K562 (cell line): Measurements from ENCODE around the gene EML1.

ENCODE experiments used
- CREB5 ChIP-seq: fragments of 250-450 bp; sonication (Bioruptor Pico); IDR thresholded peaks from 2 replicates; pipeline ENCODE4 v1.5.0; 2020; ENCODE audit warnings: mild to moderate bottlenecking
- FIP1L1 ChIP-seq: fragments of 200-400 bp; formaldehyde crosslinking; IDR thresholded peaks from 2 replicates; pipeline ENCODE4 v1.6.1; 2018; ENCODE audit warnings: mild to moderate bottlenecking, low read depth, low read length; ENCODE audit not compliant: poor library complexity, severe bottlenecking
- HNRNPLL ChIP-seq: fragments of 200-400 bp; formaldehyde crosslinking; IDR thresholded peaks from 2 replicates; pipeline ENCODE4 v1.6.1; 2017; ENCODE audit warnings: low read length, low read depth, mild to moderate bottlenecking; ENCODE audit not compliant: poor library complexity, severe bottlenecking
- HNRNPUL1 ChIP-seq: fragments of 200-400 bp; formaldehyde crosslinking; IDR thresholded peaks from 2 replicates; pipeline ENCODE4 v1.6.1; 2017; ENCODE audit warnings: low read length
- NFIC ChIP-seq: fragments of 450-650 bp; IDR thresholded peaks from 2 replicates; pipeline ENCODE4 v1.6.1; 2017; ENCODE audit warnings: mild to moderate bottlenecking, inconsistent platforms
- RFX1 ChIP-seq: fragments of 450-650 bp; IDR thresholded peaks from 2 replicates; pipeline ENCODE4 v1.6.1; 2016; ENCODE audit warnings: mild to moderate bottlenecking, moderate library complexity
- SP1 ChIP-seq: sonication (generic); formaldehyde crosslinking; IDR thresholded peaks from 2 replicates; pipeline ENCODE4 v1.8.1; 2022; ENCODE audit warnings: mild to moderate bottlenecking, missing genetic modification reagents
- TAF15 ChIP-seq: fragments of 200-400 bp; formaldehyde crosslinking; IDR thresholded peaks from 2 replicates; pipeline ENCODE4 v1.6.1; 2017; ENCODE audit warnings: mild to moderate bottlenecking, low read depth, low read length, moderate library complexity
- ZNF274 ChIP-seq: IDR thresholded peaks from 2 replicates; pipeline ENCODE4 v1.6.1; 2011; ENCODE audit warnings: low read depth, mild to moderate bottlenecking, low read length, moderate library complexity, borderline replicate concordance
- TF ChIP-seq, protein P1 (sequence below), 3 experiments: IDR thresholded peaks in 2 of 3; conservative IDR thresholded peaks in 1 of 3; 2 replicates each; pipeline ENCODE4 v1.5.1; 2011 to 2012; ENCODE audit warnings: low read length in 3 of 3, mild to moderate bottlenecking in 3 of 3, control low read depth in 2 of 3, improper control_type of control experiment in 1 of 3, inconsistent platforms in 1 of 3, low read depth in 1 of 3, mixed read lengths in 1 of 3, moderate library complexity in 1 of 3; ENCODE audit not compliant: insufficient read depth in 2 of 3

GRCh38 chr14:99792210-99792535 is 1.0 kb upstream of the EML1 start:
- TF ChIP-seq HNRNPLL (no peak), RFX1 (no peak), TAF15 (no peak), ZNF274 (no peak), FIP1L1 (no peak), CREB5 (no peak), NFIC (no peak), HNRNPUL1 (no peak), SP1 (CRISPR knock-in tag) (no peak)
- TF ChIP-seq, protein P1, sequence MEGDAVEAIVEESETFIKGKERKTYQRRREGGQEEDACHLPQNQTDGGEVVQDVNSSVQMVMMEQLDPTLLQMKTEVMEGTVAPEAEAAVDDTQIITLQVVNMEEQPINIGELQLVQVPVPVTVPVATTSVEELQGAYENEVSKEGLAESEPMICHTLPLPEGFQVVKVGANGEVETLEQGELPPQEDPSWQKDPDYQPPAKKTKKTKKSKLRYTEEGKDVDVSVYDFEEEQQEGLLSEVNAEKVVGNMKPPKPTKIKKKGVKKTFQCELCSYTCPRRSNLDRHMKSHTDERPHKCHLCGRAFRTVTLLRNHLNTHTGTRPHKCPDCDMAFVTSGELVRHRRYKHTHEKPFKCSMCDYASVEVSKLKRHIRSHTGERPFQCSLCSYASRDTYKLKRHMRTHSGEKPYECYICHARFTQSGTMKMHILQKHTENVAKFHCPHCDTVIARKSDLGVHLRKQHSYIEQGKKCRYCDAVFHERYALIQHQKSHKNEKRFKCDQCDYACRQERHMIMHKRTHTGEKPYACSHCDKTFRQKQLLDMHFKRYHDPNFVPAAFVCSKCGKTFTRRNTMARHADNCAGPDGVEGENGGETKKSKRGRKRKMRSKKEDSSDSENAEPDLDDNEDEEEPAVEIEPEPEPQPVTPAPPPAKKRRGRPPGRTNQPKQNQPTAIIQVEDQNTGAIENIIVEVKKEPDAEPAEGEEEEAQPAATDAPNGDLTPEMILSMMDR (IDR thresholded peaks at IDR 0.05 in 2 of 3, conservative IDR thresholded peaks at IDR 0.05 in 1 of 3; ENCODE audit: insufficient read depth in 2 of 3, low read depth in 1 of 3, low read length in 3 of 3): no peak
